Neuronal stem cell (in vitro differentiated cells): ENCODE measurements around the gene PRSS53.

ENCODE experiments used
- DNase-seq: peaks from one replicate; pipeline ENCODE4 v3.0.0-alpha.2; 2013; ENCODE audit warnings: low spot score
- H2AFZ ChIP-seq: one replicate; pipeline ENCODE4 v1.6.1; 2013; ENCODE audit warnings: mild to moderate bottlenecking, low read length, inconsistent platforms
- H2AK5ac ChIP-seq: 2 replicates; pipeline ENCODE4 v1.6.1; 2013; ENCODE audit warnings: low read depth, mild to moderate bottlenecking, inconsistent platforms, low read length, moderate library complexity, mixed read lengths
- H2BK120ac ChIP-seq: 2 replicates; pipeline ENCODE4 v1.6.1; 2013; ENCODE audit warnings: low read depth, mild to moderate bottlenecking, inconsistent platforms, low read length, moderate library complexity, mixed read lengths
- H2BK12ac ChIP-seq: one replicate; pipeline ENCODE4 v1.6.1; 2013; ENCODE audit warnings: low read length, inconsistent platforms
- H2BK15ac ChIP-seq: 2 replicates; pipeline ENCODE4 v1.6.1; 2013; ENCODE audit warnings: mild to moderate bottlenecking, low read length, inconsistent platforms, mixed read lengths
- H2BK5ac ChIP-seq: one replicate; pipeline ENCODE4 v1.6.1; 2013; ENCODE audit warnings: inconsistent platforms, mild to moderate bottlenecking, low read length, moderate library complexity
- H3K14ac ChIP-seq: one replicate; pipeline ENCODE4 v1.6.1; 2013; ENCODE audit warnings: low read length, inconsistent platforms
- H3K18ac ChIP-seq: 2 replicates; pipeline ENCODE4 v1.6.1; 2013; ENCODE audit warnings: low read length, inconsistent platforms
- H3K23ac ChIP-seq: 2 replicates; pipeline ENCODE4 v1.6.1; 2013; ENCODE audit warnings: low read depth, mild to moderate bottlenecking, mixed read lengths, low read length, inconsistent platforms; ENCODE audit not compliant: poor library complexity
- H3K27ac ChIP-seq: replicated peaks from 3 replicates; pipeline ENCODE4 v1.5.1; 2013; ENCODE audit warnings: low read length, inconsistent platforms
- H3K27me3 ChIP-seq, 3 experiments: 2 replicates each; pipeline ENCODE4 v1.6.1; 2013; ENCODE audit warnings: low read length in 3 of 3, mild to moderate bottlenecking in 2 of 3, inconsistent platforms in 1 of 3, low read depth in 1 of 3, mixed read lengths in 1 of 3, moderate library complexity in 1 of 3; ENCODE audit not compliant: control insufficient read depth in 3 of 3, insufficient read depth in 3 of 3
- H3K36me3 ChIP-seq, 2 donors: replicated peaks in 1 of 2; 2 replicates each; pipeline ENCODE4 v1.6.1; 2013; ENCODE audit warnings: low read length in 2 of 2; ENCODE audit not compliant: control insufficient read depth in 2 of 2, insufficient read depth in 2 of 2
- H3K4ac ChIP-seq: 2 replicates; pipeline ENCODE4 v1.6.1; 2013; ENCODE audit warnings: inconsistent platforms, mild to moderate bottlenecking, low read length, moderate library complexity
- H3K4me1 ChIP-seq, 2 donors: 1 replicate in 1 of 2; 2 replicates in 1 of 2; pipeline ENCODE4 v1.6.1; 2013; ENCODE audit warnings: low read length in 2 of 2, low read depth in 1 of 2; ENCODE audit not compliant: control insufficient read depth in 2 of 2, insufficient read depth in 1 of 2
- H3K4me2 ChIP-seq: one replicate; pipeline ENCODE4 v1.6.1; 2013; ENCODE audit warnings: mild to moderate bottlenecking, low read length, inconsistent platforms; ENCODE audit not compliant: insufficient read depth, poor library complexity, severe bottlenecking
- H3K4me3 ChIP-seq, 2 donors: 2 replicates each; pipeline ENCODE4 v1.5.1; 2013; ENCODE audit warnings: low read length in 2 of 2, mild to moderate bottlenecking in 2 of 2, inconsistent platforms in 1 of 2, moderate library complexity in 1 of 2
- H3K79me1 ChIP-seq: one replicate; pipeline ENCODE4 v1.6.1; 2013; ENCODE audit warnings: low read depth, mild to moderate bottlenecking, inconsistent platforms, low read length, moderate library complexity
- H3K9ac ChIP-seq: one replicate; pipeline ENCODE4 v1.6.1; 2013; ENCODE audit warnings: mild to moderate bottlenecking, low read depth, low read length, inconsistent platforms; ENCODE audit not compliant: poor library complexity
- H3K9me3 ChIP-seq, 2 donors: replicated peaks in 1 of 2; 2 replicates each; pipeline versions ENCODE3 to v1.6.1; 2013; ENCODE audit warnings: low read length in 2 of 2, mild to moderate bottlenecking in 2 of 2, inconsistent platforms in 1 of 2, low read depth in 1 of 2, mixed read lengths in 1 of 2, moderate library complexity in 1 of 2; ENCODE audit not compliant: control insufficient read depth in 2 of 2, insufficient read depth in 1 of 2
- H4K8ac ChIP-seq: one replicate; pipeline ENCODE4 v1.6.1; 2013; ENCODE audit warnings: low read depth, mild to moderate bottlenecking, inconsistent platforms, low read length, moderate library complexity
- H4K91ac ChIP-seq: one replicate; pipeline ENCODE4 v1.6.1; 2013; ENCODE audit warnings: low read length, low read depth, mild to moderate bottlenecking, inconsistent platforms; ENCODE audit not compliant: poor library complexity
- WGBS, 2 donors: extraction: QIAGEN DNeasy Blood & Tissue Kit; methylation state at CpG; one replicate each; pipeline ENCODE4 v1.1.7; 2013; ENCODE audit warnings: missing lambda C conversion rate in 2 of 2, mixed read lengths in 1 of 2; ENCODE audit not compliant: insufficient read length in 2 of 2, insufficient replicate concordance in 1 of 2; ENCODE audit errors: extremely low coverage in 2 of 2; 5-methylcytosine and 5-hydroxymethylcytosine counted together

The PRSS53 gene

DNA sequence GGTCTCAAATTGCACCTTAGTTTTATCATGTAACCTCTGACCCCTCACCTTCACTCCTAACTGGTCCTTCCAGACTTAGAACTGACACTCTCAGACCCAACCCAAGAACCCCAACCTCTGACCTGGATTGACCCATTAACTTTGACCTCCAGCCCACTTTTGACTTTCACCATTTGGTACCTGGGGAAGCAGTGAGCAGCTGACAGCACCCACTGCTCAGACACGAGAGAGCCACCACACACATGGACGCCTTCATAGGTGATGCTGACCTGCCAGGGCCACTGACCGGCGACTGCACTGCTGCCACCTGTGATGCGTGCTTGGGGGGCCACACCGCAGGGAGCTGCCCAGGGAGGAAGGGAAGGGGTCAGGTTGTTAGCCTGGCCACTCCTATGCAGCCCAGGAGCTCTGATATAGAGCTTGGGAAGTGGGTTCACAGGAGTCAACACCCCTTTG lies 44.3 kb upstream of the PRSS53 start:
- H4K91ac ChIP-seq = no peak overlapping the region
- no peak for DNase-seq
- H3K4me3 ChIP-seq = no peak overlapping the region
- WGBS, 2 donors = no CpG with 5 or more reads among the region's 6 CpGs
- H3K23ac ChIP-seq = peak overlapping the region; percentile 77
- peaks cover 17 to 43% of the 10 kb centered on the region in 2 donors for H3K36me3 ChIP-seq
- peaks cover 14 to 15% of the 10 kb centered on the region in 2 donors for H3K4me1 ChIP-seq
- H3K9ac ChIP-seq = peak overlapping the region; percentile 15
- no peaks in the 10 kb centered on the region for H3K9me3 ChIP-seq
- no peak overlapping the region for H3K18ac ChIP-seq
- H2BK120ac ChIP-seq = no peak overlapping the region
- no peak overlapping the region for H2AK5ac ChIP-seq
- no peak overlapping the region for H2BK5ac ChIP-seq
- peaks cover 2% of the 10 kb centered on the region for H3K79me1 ChIP-seq
- peaks cover 0 to 3% (median 0%) of the 10 kb centered on the region in 3 experiments for H3K27me3 ChIP-seq
- H2AFZ ChIP-seq = no peak overlapping the region
- H2BK12ac ChIP-seq = no peak overlapping the region
- H3K4ac ChIP-seq = no peak overlapping the region
- H3K14ac ChIP-seq = no peak overlapping the region
- no peak overlapping the region for H3K4me2 ChIP-seq
- H2BK15ac ChIP-seq = no peak overlapping the region
- no peak overlapping the region for H3K27ac ChIP-seq
- peak overlapping the region; percentile 48 for H4K8ac ChIP-seq

DNA sequence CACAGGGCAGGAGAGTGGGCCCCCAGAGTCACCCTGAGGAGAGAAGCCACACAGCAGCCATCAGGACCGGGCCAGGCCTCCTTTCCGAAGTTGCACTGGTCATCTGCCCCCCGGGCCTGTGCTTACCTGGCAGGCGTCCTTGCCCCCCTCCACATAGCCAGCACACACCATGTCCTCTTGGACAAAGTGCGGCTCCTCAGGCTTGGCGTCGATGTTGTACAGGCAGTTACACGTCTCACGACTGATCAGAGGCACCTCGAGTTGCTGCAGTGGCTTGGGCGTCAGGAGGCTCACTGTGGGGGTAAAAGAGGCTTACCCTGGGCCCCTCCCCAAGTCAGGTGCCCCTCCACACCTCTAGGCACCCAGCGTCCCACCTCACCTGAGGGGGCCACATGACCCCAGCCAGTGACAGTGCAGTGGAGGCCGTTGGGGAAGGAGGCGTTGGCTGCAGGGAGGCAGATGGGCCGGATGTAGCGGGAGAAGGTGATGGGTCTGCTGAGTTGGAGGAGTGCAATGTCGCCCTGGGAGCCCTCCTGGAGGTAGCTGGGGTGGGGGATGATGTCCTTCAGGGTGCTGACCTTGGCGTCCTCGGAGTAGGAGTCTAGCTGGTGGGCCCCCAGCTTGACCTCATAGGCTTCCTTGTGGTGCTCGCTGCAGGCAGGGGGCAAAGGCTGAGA lies 43.7 kb upstream of the PRSS53 start:
- H4K91ac ChIP-seq = no peak overlapping the region
- H3K9me3 ChIP-seq = no peaks in the 10 kb centered on the region
- peak overlapping the region; percentile 52 for H3K23ac ChIP-seq
- peaks cover 0 to 3% (median 0%) of the 10 kb centered on the region in 3 experiments for H3K27me3 ChIP-seq
- peaks cover 2% of the 10 kb centered on the region for H3K79me1 ChIP-seq
- no peak overlapping the region for H3K9ac ChIP-seq
- peaks cover 23 to 48% of the 10 kb centered on the region in 2 donors for H3K36me3 ChIP-seq
- no peak overlapping the region for H3K4ac ChIP-seq
- no peak overlapping the region for H2AK5ac ChIP-seq
- H2AFZ ChIP-seq = no peak overlapping the region
- no peak overlapping the region for H3K4me2 ChIP-seq
- H2BK5ac ChIP-seq = no peak overlapping the region
- no peak overlapping the region for H3K14ac ChIP-seq
- peaks cover 14 to 15% of the 10 kb centered on the region in 2 donors for H3K4me1 ChIP-seq
- no peak overlapping the region for H2BK120ac ChIP-seq
- H3K18ac ChIP-seq = no peak overlapping the region
- no peak overlapping the region for H2BK12ac ChIP-seq
- no peak overlapping the region for H2BK15ac ChIP-seq
- no peak for DNase-seq
- WGBS, 2 donors = no CpG with 5 or more reads among the region's 20 CpGs
- H4K8ac ChIP-seq = no peak overlapping the region
- no peak overlapping the region for H3K4me3 ChIP-seq
- H3K27ac ChIP-seq = no peak overlapping the region

DNA sequence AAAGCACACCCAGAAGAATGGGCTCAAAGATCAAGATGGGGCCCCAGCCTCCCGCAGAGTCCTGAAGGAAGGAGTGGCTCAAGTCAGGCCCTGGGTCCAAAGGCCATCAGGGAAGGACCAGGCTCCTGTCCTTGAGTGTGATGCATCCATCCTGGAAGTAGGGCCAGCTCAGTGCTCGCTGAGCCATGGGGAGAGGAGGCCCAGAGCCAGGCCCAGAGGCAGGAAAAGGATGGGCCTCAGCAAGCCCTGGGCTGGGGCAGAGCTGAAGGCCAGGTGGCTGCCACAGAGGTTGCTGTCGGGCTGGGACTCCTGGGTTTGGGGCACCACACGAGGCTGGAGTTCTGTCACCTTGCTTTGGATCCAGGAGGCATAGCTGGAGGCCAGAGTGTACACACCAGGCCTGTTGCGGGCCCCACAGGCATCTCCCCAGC lies 43.1 kb upstream of the PRSS53 start:
- H2AK5ac ChIP-seq = no peak overlapping the region
- H3K14ac ChIP-seq = no peak overlapping the region
- H4K91ac ChIP-seq = no peak overlapping the region
- whole genome bisulfite sequencing, 2 donors = no CpG with 5 or more reads among the region's 5 CpGs
- H3K4me2 ChIP-seq = no peak overlapping the region
- no peak overlapping the region for H3K4me3 ChIP-seq
- no peak overlapping the region for H4K8ac ChIP-seq
- H2BK12ac ChIP-seq = no peak overlapping the region
- H3K36me3 ChIP-seq = peaks cover 28 to 54% of the 10 kb centered on the region in 2 donors
- H3K4ac ChIP-seq = no peak overlapping the region
- peaks cover 0 to 3% (median 0%) of the 10 kb centered on the region in 3 experiments for H3K27me3 ChIP-seq
- peaks cover 14 to 15% of the 10 kb centered on the region in 2 donors for H3K4me1 ChIP-seq
- no peaks in the 10 kb centered on the region for H3K9me3 ChIP-seq
- no peak for DNase-seq
- H2BK15ac ChIP-seq = no peak overlapping the region
- H2BK5ac ChIP-seq = no peak overlapping the region
- no peak overlapping the region for H2BK120ac ChIP-seq
- peak overlapping the region; percentile 52 for H3K23ac ChIP-seq
- no peak overlapping the region for H3K18ac ChIP-seq
- no peak overlapping the region for H2AFZ ChIP-seq
- no peak overlapping the region for H3K27ac ChIP-seq
- H3K79me1 ChIP-seq = peaks cover 2% of the 10 kb centered on the region
- no peak overlapping the region for H3K9ac ChIP-seq

DNA sequence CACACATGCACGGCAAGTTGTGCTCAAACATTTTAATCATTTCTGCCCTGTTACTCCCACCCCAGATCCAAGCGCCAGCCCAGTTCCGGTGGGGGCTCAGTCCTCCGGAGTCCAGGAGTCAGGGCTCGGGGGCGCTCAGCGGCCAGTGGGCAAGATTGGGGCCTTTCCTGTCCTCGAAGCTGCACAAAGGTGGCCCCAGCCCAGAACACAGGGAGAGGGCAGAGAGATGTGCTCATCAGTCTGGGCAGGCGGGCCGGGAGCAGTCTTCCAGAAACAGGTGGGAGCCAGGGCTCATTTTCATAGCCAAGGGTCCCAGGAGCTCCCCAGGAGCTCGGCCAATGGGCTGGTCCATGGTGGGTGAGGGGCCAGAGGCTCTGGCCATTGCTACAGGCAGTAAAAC lies 42.7 kb upstream of the PRSS53 start:
- WGBS, 2 donors = no CpG with 5 or more reads among the region's 11 CpGs
- no peak overlapping the region for H2BK120ac ChIP-seq
- H3K23ac ChIP-seq = no peak overlapping the region
- H2BK15ac ChIP-seq = no peak overlapping the region
- no peaks in the 10 kb centered on the region for H3K9me3 ChIP-seq
- H3K27me3 ChIP-seq = peaks cover 0 to 3% (median 0%) of the 10 kb centered on the region in 3 experiments
- H3K18ac ChIP-seq = no peak overlapping the region
- no peak overlapping the region for H3K4me3 ChIP-seq
- H4K91ac ChIP-seq = no peak overlapping the region
- no peak overlapping the region for H4K8ac ChIP-seq
- peaks cover 14 to 15% of the 10 kb centered on the region in 2 donors for H3K4me1 ChIP-seq
- no peak overlapping the region for H3K4ac ChIP-seq
- no peak for DNase-seq
- H2BK5ac ChIP-seq = no peak overlapping the region
- H3K36me3 ChIP-seq = peaks cover 29 to 57% of the 10 kb centered on the region in 2 donors
- no peak overlapping the region for H3K9ac ChIP-seq
- H2BK12ac ChIP-seq = no peak overlapping the region
- no peak overlapping the region for H3K27ac ChIP-seq
- H3K79me1 ChIP-seq = peaks cover 2% of the 10 kb centered on the region
- H3K14ac ChIP-seq = no peak overlapping the region
- no peak overlapping the region for H2AFZ ChIP-seq
- no peak overlapping the region for H2AK5ac ChIP-seq
- no peak overlapping the region for H3K4me2 ChIP-seq
